NCI-H1694 treated with DMSO at 0.1 percent for 48 hours (cell line): ENCODE measurements around the gene SIGLEC10.

ENCODE experiments used
- DNase-seq: peaks from one replicate; lab custom pipeline; 2025; lab: John Stamatoyannopoulos, UW

SIGLEC10 gene

DNA sequence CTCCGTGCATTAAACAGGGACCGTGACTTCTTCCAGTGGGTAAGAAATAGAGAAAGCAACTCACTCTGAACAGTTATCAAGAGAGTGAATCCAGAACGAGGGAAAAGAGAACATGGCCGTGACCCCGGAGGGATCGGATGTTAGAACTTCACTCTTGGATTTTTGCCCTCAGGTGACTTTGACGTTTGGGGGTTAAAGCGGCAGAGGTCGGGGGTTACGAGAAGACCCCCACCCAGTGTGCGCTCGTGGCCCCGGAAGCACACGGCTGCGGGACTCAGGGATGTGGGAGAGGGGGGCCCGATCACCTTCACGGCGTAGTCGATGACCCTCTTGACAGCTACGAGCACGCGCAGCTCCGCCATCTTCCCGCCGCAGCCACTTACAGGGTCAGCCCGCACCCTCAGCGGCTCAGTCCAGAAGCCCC, 51.5 kb downstream of the SIGLEC10 start, which contains the start of gene ETFB:
Gene ETFB (minus strand): TSS at position 424 of the 424 bp plus-strand sequence. CDS start 62 bp downstream, at position 362.
- DNase-seq, result no peak

DNA sequence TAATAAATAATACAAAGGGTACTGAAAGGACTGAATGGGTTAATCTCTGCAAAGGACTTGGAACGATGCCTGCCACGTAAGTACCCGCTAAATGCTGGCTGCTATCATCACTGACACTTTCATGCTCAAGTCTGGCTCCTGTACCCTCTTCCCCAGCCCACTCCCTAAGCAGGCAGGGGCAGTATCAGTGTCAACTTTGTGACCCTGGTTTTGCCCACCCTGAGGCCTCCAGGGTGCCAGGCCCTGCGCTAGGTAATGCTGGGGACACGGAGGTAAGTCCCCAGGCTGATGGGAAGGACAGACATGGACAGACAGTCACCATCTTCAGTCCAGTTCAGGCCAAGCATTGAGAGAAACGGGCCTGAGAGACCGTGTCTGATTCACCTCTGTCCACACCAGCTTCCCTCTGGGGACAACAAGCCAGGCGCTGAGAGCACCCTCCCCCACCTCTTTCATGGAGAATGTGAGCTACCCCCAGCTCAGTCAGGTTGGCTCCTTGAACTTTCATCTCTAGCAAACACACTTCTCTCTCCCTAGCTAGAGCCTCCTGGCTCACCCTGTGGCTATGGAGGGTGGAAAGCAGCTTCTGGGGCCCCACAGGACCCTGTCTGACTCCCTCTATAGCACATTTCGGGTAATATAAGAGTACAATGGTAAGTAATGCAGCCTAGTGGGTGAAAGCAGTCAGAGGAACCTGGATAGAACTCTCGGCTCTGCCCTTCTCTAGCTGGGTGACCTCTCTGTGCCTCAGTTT, 52.1 kb downstream of the SIGLEC10 start:
- DNase-seq, result no peak

DNA sequence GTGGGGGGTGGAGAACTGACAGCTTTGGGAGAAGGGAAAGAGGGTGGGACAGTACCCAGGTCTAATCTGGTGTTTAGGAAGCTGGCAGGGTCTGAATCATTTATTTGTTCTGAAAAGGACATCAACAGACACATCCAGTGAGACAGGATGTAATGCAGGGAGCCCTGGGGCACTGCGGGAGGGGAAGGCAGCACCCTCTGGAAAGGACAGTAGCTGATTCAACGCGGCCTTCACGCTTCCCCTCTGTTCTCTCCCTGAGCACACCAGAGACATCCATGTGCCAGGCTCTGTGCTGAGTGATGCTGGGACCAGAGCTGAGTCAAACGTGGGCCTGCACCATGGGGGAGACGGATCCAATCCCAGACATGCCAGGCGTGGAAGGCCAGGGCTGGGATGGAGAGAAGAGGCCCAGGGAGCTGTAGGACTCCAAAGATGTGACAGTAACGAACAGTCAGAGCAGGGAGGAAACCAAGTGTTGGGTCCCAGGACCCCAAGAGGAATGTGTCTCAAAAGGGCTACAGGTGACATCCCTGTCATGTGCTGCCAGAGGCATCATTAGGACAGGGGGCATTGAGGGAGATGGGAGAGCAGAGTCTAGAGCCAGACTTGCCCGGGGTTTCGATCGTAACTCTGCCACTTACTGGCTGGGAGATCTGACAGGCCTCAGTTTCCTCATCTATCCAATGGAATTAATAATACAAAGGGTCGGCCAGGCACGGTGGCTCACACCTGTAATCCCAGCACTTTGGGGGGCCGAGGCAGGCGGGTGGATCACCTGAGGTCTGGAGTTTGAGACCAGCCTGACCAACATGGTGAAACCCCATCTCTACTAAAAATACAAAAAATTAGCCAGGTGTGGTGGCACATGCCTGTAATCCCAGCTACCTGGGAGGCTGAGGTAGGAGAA, 53.0 kb downstream of the SIGLEC10 start:
- DNase-seq, result no peak

DNA sequence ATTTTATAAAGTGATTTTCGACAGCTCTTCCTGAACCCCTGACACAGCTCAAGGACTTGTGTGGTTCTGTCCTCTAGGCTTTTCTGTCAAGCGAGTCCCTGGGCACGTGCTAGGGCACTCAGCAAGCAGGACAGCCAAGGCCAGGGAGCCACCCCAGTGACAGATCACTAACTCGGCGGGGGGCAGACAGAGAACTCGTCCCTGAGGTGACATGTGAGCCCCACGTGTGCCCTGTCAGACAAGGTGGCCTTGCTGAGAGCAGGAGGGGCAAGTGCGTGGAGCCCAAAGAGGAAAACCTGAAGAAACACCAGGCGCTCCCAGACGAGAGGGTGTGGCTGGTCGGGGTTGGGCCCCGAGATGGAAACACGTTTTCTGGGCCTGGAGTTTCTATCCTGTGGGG, 56.2 kb downstream of the SIGLEC10 start:
- DNase-seq, result no peak
